Endothelial cell of umbilical vein (primary cell): ENCODE measurements around the gene GJA1. TPM values are rescaled to one million over a fixed set of nuclear protein-coding genes. Genes with fewer than 3 reads are reported as not detected.
"Not testable (repeated sequence)": the region's sequence is repeated elsewhere in the genome, so short reads cannot be mapped to it uniquely, and the experiment has no call there.

Experiments
- Bru-seq: library from RNA; stranded (reverse); fragments of 400-500 nt; gene quantifications from one replicate; lab custom pipeline; 2021; lab: Mats Ljungman, UMichigan
- BruChase-seq, 2 experiments: library from RNA; stranded (reverse); fragments of 400-500 nt; gene quantifications; one replicate each; lab custom pipeline; 2021; lab: Mats Ljungman, UMichigan
- BruUV-seq: library from RNA; stranded (reverse); fragments of 400-500 nt; replicated peaks from 2 replicates; lab custom pipeline; 2021; lab: Mats Ljungman, UMichigan
- CTCF ChIA-PET: fragments of 300-600, 350-600 bp; sonication (Branson Sonifier 250); formaldehyde crosslinking; loops from one replicate; lab custom pipeline; 2021; ENCODE audit warnings: antibody characterized with exemption, inconsistent platforms; lab: Charles Lee
- POLR2A ChIA-PET: fragments of 300-600, 350-600 bp; sonication (Branson Sonifier 250); formaldehyde crosslinking; loops from one replicate; lab custom pipeline; 2021; ENCODE audit warnings: antibody characterized with exemption, inconsistent platforms; lab: Charles Lee
- DNase-seq: peaks from one replicate; pipeline ENCODE4 v3.0.0-alpha.2; 2011; ENCODE audit warnings: low read depth, low spot score
- FAIRE-seq: peaks from 2 replicates; lab custom pipeline; 2011; peaks lifted over from hg19 to GRCh38; lab: Jason Lieb, UNC
- H2AFZ ChIP-seq: 2 replicates; pipeline ENCODE4 v1.6.0; 2012; ENCODE audit warnings: low read depth, low read length, control low read depth, inconsistent platforms
- H3K27ac ChIP-seq: 2 replicates; pipeline ENCODE4 v1.5.1; 2011; ENCODE audit warnings: low read depth, mild to moderate bottlenecking, control low read depth, low read length, moderate library complexity; ENCODE audit not compliant: insufficient read depth
- H3K27me3 ChIP-seq, 2 experiments: 2 replicates each; pipeline versions ENCODE4 v1.6.0 to v1.6.1; 2011; ENCODE audit warnings: low read length in 2 of 2, mixed read lengths in 1 of 2; ENCODE audit not compliant: control insufficient read depth in 2 of 2, insufficient read depth in 2 of 2
- H3K36me3 ChIP-seq, 2 experiments: 2 replicates in 1 of 2; 3 replicates in 1 of 2; pipeline ENCODE4 v1.5.1; 2011; ENCODE audit warnings: low read length in 2 of 2, mild to moderate bottlenecking in 1 of 2, moderate library complexity in 1 of 2; ENCODE audit not compliant: control insufficient read depth in 2 of 2, insufficient read depth in 2 of 2; ENCODE audit errors: extremely low read depth in 1 of 2
- H3K4me1 ChIP-seq: 3 replicates; pipeline ENCODE4 v1.5.1; 2011; ENCODE audit warnings: mild to moderate bottlenecking, low read length; ENCODE audit not compliant: control insufficient read depth, insufficient read depth; ENCODE audit errors: extremely low read depth
- H3K4me2 ChIP-seq: 2 replicates; pipeline ENCODE4 v1.6.1; 2011; ENCODE audit warnings: low read length, control low read depth, mixed read lengths; ENCODE audit not compliant: insufficient read depth
- H3K4me3 ChIP-seq, 3 experiments: fragments of 200-600 bp in 1 of 3; sonication (generic), shearing (Covaris generic) in 1 of 3; replicated peaks in 1 of 3; 2 replicates each; pipeline ENCODE4 v1.5.1; 2011 to 2016; ENCODE audit warnings: control low read depth in 3 of 3, low read length in 3 of 3, mild to moderate bottlenecking in 2 of 3, inconsistent platforms in 1 of 3, low read depth in 1 of 3, moderate library complexity in 1 of 3; ENCODE audit not compliant: insufficient read depth in 1 of 3
- H3K79me2 ChIP-seq: 2 replicates; pipeline ENCODE4 v1.6.0; 2012; ENCODE audit warnings: low read length, inconsistent platforms; ENCODE audit not compliant: control insufficient read depth, insufficient read depth
- H3K9ac ChIP-seq: replicated peaks from 2 replicates; pipeline ENCODE3; 2011; ENCODE audit warnings: low read length, control low read depth; ENCODE audit not compliant: insufficient read depth; ENCODE audit errors: extremely low read depth
- H3K9me1 ChIP-seq: replicated peaks from 3 replicates; pipeline ENCODE4 v1.6.0; 2011; ENCODE audit warnings: mild to moderate bottlenecking, low read length; ENCODE audit not compliant: control insufficient read depth, insufficient read depth; ENCODE audit errors: extremely low read depth
- H3K9me3 ChIP-seq: replicated peaks from 2 replicates; pipeline ENCODE4 v1.5.1; 2012; ENCODE audit warnings: low read length, inconsistent platforms; ENCODE audit not compliant: control insufficient read depth, insufficient read depth
- H4K20me1 ChIP-seq: replicated peaks from 2 replicates; pipeline ENCODE3; 2011; ENCODE audit warnings: mild to moderate bottlenecking, low read length; ENCODE audit not compliant: control insufficient read depth, insufficient read depth; ENCODE audit errors: extremely low read depth
- FOS ChIP-seq: IDR thresholded peaks from 2 replicates; pipeline ENCODE4 v1.6.1; 2011; ENCODE audit warnings: mild to moderate bottlenecking, low read length, moderate library complexity, borderline replicate concordance; ENCODE audit not compliant: insufficient read depth
- JUN ChIP-seq: IDR thresholded peaks from 2 replicates; pipeline ENCODE4 v1.6.1; 2011; ENCODE audit warnings: borderline replicate concordance, low read depth; ENCODE audit not compliant: insufficient read length, insufficient read depth
- POLR2A ChIP-seq: IDR thresholded peaks from 2 replicates; pipeline ENCODE4 v1.6.1; 2012; ENCODE audit warnings: low read depth, mild to moderate bottlenecking, control low read depth, low read length
- POLR2AphosphoS5 ChIP-seq: IDR thresholded peaks from 2 replicates; pipeline ENCODE4 v1.6.1; 2012; ENCODE audit warnings: low read depth, mild to moderate bottlenecking, control low read depth, low read length, moderate library complexity; ENCODE audit not compliant: insufficient read depth
- dilution Hi-C: fragments of 300-500 bp; cut with MboI; formaldehyde crosslinking; loops from one replicate; pipeline ENCODE4 v1.15.0; 2019; ENCODE audit warnings: low sequenced_read_pairs; ENCODE audit not compliant: extremely low pct_ligation_motif_present
- intact Hi-C: fragments of 100-400 bp; cut with micrococcal nuclease; formaldehyde crosslinking; loops from one replicate; pipeline ENCODE4 v1.10.0; 2022
- long read RNA-seq: library from polyadenylated mRNA; stranded (forward); transcript quantifications from one replicate; pipeline ENCODE4 v2.0.0, GENCODE V29; 2021
- polyA minus RNA-seq, 3 experiments: library from RNA; depleted of rRNA, polyadenylated mRNA; stranded (reverse); fragments of >200 nt; gene quantifications; 1 replicate in 1 of 3; 2 replicates in 2 of 3; pipeline ENCODE4 v1.2.3, GENCODE V29; 2011
- polyA plus RNA-seq, 4 experiments: library from polyadenylated mRNA; depleted of rRNA in 3 of 4; stranded (reverse) in 3 of 4; unstranded in 1 of 4; fragments of >200 nt; gene quantifications; 2 replicates each; pipeline versions ENCODE4 v1.2.1 to v1.2.3, GENCODE V29; 2011 to 2012; ENCODE audit warnings: missing spikeins in 1 of 4
- total RNA-seq: library from RNA; stranded (reverse); gene quantifications from 2 replicates; pipeline ENCODE4 v1.2.3, GENCODE V29; 2021

Gene GJA1
- total RNA-seq (235 and 288 TPM in 2 replicates), polyA plus RNA-seq (155 and 185 TPM in 2 replicates), polyA minus RNA-seq (426 and 450 TPM in 2 replicates), Bru-seq, nascent RNA (percentile 99 among the genes with signal in this experiment), BruChase-seq, experiment 1, labeled RNA remaining after a 6-hour chase (percentile 99 among the genes with signal in this experiment), BruChase-seq, experiment 2, labeled RNA remaining after a 2-hour chase (percentile 100 among the genes with signal in this experiment)
- polyA plus RNA-seq (2011; cell fraction: cytosol; rRNA removed), result 164 and 180 TPM in 2 replicates
- 150 and 213 TPM in 2 replicates for polyA plus RNA-seq (2011; cell fraction: nucleus; rRNA removed)
- polyA plus RNA-seq (2012), result 411 and 451 TPM in 2 replicates
- not detected for polyA minus RNA-seq (2011; cell fraction: cytosol; rRNA and poly(A)+ RNA removed)
- 173 and 254 TPM in 2 replicates for polyA minus RNA-seq (2011; cell fraction: nucleus; rRNA and poly(A)+ RNA removed)
- long read RNA-seq, transcript GJA1-204 (2 exons, 3,152 nt), result major isoform, 21 of 114 reads
- long read RNA-seq, partial matches to known transcripts, result 91 of 114 reads
- long read RNA-seq, other reads (novel, unspliced or antisense), result 2 of 114 reads

DNA sequence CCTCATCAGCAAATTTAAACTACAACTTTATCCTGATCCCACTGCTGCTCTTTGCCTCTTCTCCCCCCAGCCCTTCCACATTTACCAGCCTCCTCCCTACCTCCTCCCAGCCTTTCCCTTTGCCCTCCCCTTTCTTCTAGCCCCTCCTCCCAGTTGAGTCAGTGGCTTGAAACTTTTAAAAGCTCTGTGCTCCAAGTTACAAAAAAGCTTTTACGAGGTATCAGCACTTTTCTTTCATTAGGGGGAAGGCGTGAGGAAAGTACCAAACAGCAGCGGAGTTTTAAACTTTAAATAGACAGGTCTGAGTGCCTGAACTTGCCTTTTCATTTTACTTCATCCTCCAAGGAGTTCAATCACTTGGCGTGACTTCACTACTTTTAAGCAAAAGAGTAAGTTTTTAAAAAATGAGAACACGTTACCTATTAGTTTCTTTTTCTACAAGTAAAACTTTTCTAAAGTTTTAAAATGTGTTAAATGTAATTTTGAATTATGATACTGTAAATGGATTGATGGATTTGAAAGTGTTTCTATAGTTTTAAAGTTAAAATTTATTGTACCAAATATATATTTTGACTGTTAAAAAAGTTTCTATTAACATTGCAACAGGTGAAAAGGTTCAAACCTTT lies at the start of gene GJA1:
Gene GJA1, plus strand, starts transcription at position 203 of the 626 bp plus-strand sequence. CDS start 11,202 bp downstream, outside the sequence.
- H3K36me3 ChIP-seq, result no peaks in the 10 kb centered on the region
- H3K4me3 ChIP-seq, result peak within 1 kb of the TSS; percentile 94 to 100 (median 100)
- H2AFZ ChIP-seq, result peak within 1 kb of the TSS; percentile 23
- H3K79me2 ChIP-seq, result peaks cover 54% of the 10 kb centered on the region
- H4K20me1 ChIP-seq, result no peaks in the 10 kb centered on the region
- FAIRE-seq (peak; percentile 87), DNase-seq (peak; percentile 96)
- H3K4me1 ChIP-seq, result peaks cover 22% of the 10 kb centered on the region
- intact Hi-C loops (loop anchor here (1.0 to 10.0 kb wide), 11 partner anchors 47 to 1099 kb away; partner anchors contain the start of genes HSF2, SERINC1 and TBC1D32), dilution Hi-C loops (loop anchor here (10.0 kb wide), 1 partner anchor 229 kb away; no protein-coding TSS in a partner anchor)
- CTCF ChIA-PET, result interaction anchor here (0.6 to 6.3 kb wide), 11 partner anchors 9 to 749 kb away, joined by 3 to 85 read pairs (median 5); no protein-coding TSS in a partner anchor
- H3K4me2 ChIP-seq, result peak within 1 kb of the TSS; percentile 99
- POLR2A ChIA-PET, result interaction anchor here (0.9 to 4.6 kb wide), 8 partner anchors 8 to 415 kb away, joined by 3 to 94 read pairs (median 4); no protein-coding TSS in a partner anchor
- H3K9me3 ChIP-seq, result no peaks in the 10 kb centered on the region
- peak within 1 kb of the TSS; percentile 99 for H3K27ac ChIP-seq
- peak within 1 kb of the TSS; percentile 99 for H3K9ac ChIP-seq
- no peaks in the 10 kb centered on the region for H3K9me1 ChIP-seq
- BruUV-seq, result no TSS peak
- H3K27me3 ChIP-seq, result no peaks in the 10 kb centered on the region
- TF ChIP-seq POLR2AphosphoS5, result peak; percentile 87
- TF ChIP-seq FOS, result peak; percentile 51
- peak; percentile 96 for TF ChIP-seq POLR2A
- no peak for TF ChIP-seq JUN

GRCh38 chr6:121386551-121386950 lies 48.9 kb upstream of the GJA1 start:
- H3K27ac ChIP-seq, POLR2A ChIA-PET, H3K9me3 ChIP-seq, dilution Hi-C loops, H3K4me1 ChIP-seq, DNase-seq, H3K9me1 ChIP-seq, H2AFZ ChIP-seq, H3K9ac ChIP-seq, BruUV-seq, H3K36me3 ChIP-seq, intact Hi-C loops, H3K4me2 ChIP-seq, H3K27me3 ChIP-seq, CTCF ChIA-PET, H4K20me1 ChIP-seq, H3K4me3 ChIP-seq, H3K79me2 ChIP-seq, FAIRE-seq: not testable (repeated sequence)
